T-helper 2 cell treated with Interferon-gamma antibody and Interleukin-4, amounts not matched to agents 5 μg/mL and 100 μg/mL, for 36 hours (primary cell): Measurements from ENCODE around the gene ACSBG1.

ENCODE experiments used
- DNase-seq: peaks from one replicate; pipeline ENCODE4 v3.0.0; 2021; ENCODE audit warnings: low spot score
- H3K27ac Mint-ChIP-seq: one replicate; pipeline ENCODE4 v1.8.0; 2021; ENCODE audit warnings: mild to moderate bottlenecking, mixed read lengths
- H3K27me3 Mint-ChIP-seq: one replicate; pipeline ENCODE4 v1.8.0; 2021; ENCODE audit warnings: low read depth, mixed read lengths
- H3K36me3 Mint-ChIP-seq: one replicate; pipeline ENCODE4 v1.8.0; 2021; ENCODE audit warnings: low read depth, mixed read lengths
- H3K4me1 Mint-ChIP-seq: one replicate; pipeline ENCODE4 v1.8.0; 2021; ENCODE audit warnings: low read depth, mixed read lengths
- H3K4me3 Mint-ChIP-seq: one replicate; pipeline ENCODE4 v1.8.0; 2022; ENCODE audit warnings: mild to moderate bottlenecking, moderate library complexity, mixed read lengths
- H3K9me3 Mint-ChIP-seq: one replicate; pipeline ENCODE4 v1.8.0; 2021; ENCODE audit warnings: mixed read lengths

The ACSBG1 gene

DNA sequence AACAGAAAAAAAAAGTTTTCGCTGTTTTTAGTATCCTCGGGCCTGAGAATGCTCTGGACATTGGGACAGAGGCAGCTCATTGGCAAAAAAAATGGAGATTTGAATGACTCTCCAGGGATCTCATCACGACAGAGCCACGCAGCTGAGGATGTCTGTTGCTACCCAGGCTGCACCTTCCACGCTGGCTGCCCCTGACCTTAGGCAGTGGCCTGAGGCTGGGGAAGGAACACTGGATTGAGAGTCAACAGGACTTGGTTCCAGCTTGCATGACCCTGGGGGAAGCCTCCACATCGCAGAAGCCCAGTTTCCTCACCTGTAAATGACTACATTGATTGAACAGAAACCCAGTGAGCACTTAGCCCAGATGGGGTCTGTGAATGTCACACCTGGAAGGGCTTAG lies 8.7 kb upstream of the ACSBG1 start:
- no peak overlapping the region for H3K4me3 Mint-ChIP-seq
- H3K27me3 Mint-ChIP-seq: no peaks in the 10 kb centered on the region
- no peaks in the 10 kb centered on the region for H3K9me3 Mint-ChIP-seq
- no peak overlapping the region for H3K27ac Mint-ChIP-seq
- no peak for DNase-seq
- no peaks in the 10 kb centered on the region for H3K36me3 Mint-ChIP-seq
- H3K4me1 Mint-ChIP-seq: peaks cover 2% of the 10 kb centered on the region

DNA sequence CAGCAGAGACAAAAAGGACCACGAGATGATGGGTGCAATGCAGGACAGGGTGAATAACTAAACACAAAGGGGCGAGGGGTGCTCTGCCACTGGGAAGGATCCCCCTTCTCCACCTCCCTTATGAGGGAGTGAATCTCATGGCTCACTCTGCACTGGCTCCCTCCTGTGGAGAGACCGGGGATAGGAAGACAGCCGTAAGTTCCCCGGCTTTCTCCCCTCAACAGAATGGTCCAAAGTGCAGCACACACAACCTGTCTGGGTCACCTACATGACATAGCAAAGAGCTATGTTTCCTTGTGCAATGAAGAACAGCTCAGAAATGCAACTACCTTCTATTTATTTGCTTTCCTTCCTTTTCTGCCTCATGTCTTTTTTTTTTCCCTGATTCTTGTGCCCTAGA lies 7.8 kb upstream of the ACSBG1 start:
- peaks cover 3% of the 10 kb centered on the region for H3K27me3 Mint-ChIP-seq
- peaks cover 2% of the 10 kb centered on the region for H3K4me1 Mint-ChIP-seq
- no peak for DNase-seq
- no peak overlapping the region for H3K27ac Mint-ChIP-seq
- no peak overlapping the region for H3K4me3 Mint-ChIP-seq
- H3K9me3 Mint-ChIP-seq: no peaks in the 10 kb centered on the region
- H3K36me3 Mint-ChIP-seq: no peaks in the 10 kb centered on the region

DNA sequence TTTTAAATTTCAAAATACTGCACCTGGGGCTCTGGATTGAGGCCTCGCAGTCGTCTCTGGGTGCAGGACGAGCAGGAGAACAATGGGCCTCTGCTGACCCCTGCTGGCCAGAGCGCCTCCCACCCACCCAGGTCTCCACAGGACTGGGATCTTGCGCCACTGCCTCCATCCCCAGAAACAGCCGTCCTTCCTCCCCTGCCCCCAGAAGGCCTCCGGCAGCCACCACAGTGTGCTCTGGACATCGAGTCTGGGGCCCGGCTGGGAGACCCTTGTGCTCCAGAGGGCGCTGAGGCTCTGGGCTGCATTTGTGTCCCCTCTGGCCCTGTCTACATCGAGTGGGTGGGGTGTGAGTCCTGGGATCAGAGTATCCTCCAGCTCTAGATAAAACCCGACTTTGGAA lies 6.7 kb upstream of the ACSBG1 start:
- peaks cover 6% of the 10 kb centered on the region for H3K27me3 Mint-ChIP-seq

DNA sequence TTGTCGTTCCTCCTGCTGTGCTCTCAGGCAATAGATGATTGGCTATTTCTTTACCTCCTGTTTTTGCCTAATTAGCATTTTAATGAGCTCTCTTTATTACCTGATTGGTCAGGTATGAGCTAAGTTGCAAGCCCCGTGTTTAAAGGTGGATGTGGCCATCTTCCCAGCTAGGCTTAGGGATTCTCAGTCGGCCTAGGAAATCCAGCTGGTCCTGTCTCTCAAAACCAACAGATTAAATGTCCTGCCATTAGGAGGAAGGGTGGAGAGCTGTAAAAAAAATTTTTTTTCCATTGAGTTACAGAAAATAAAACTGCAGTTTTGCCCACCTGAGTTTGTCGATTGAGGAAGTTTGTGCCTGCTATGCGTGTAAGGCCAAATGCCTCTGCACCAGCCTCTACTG lies 5.4 kb upstream of the ACSBG1 start:
- Mint-ChIP-seq H3K27ac (no peak overlapping the region), H3K4me1 (peaks cover 4% of the 10 kb centered on the region), H3K9me3 (no peaks in the 10 kb centered on the region), H3K27me3 (peaks cover 6% of the 10 kb centered on the region), H3K4me3 (no peak overlapping the region), H3K36me3 (no peaks in the 10 kb centered on the region)
- DNase-seq: no peak

More for the DNA sequence above, 6.7 kb upstream of the ACSBG1 start:
- H3K4me1 Mint-ChIP-seq: peaks cover 2% of the 10 kb centered on the region
- H3K27ac Mint-ChIP-seq: no peak overlapping the region
- H3K9me3 Mint-ChIP-seq: no peaks in the 10 kb centered on the region
- peak; percentile 69 for DNase-seq
- H3K4me3 Mint-ChIP-seq: no peak overlapping the region
- no peaks in the 10 kb centered on the region for H3K36me3 Mint-ChIP-seq

DNA sequence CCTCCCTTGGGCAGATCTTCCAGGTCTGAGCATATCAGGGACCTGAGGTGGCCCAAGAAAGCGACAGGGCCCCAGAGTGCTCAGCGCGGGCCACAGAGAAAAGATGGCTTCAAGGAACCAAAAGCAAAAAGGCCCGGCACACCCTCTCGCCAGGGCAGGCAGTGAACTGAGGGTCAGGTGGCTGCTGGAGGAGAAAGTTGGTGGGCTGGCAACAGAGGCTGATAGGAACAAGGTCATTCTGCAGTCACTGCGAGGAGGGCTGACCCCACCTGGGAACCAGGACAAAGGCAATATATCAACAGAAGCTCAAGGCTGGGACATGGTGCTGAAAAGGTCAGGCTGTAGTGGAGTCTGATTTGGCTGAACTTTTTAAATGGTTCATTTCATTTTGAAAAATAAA lies 2.8 kb upstream of the ACSBG1 start:
- H3K4me1 Mint-ChIP-seq: peaks cover 12% of the 10 kb centered on the region
- no peak overlapping the region for H3K27ac Mint-ChIP-seq
- H3K36me3 Mint-ChIP-seq: no peaks in the 10 kb centered on the region
- H3K9me3 Mint-ChIP-seq: no peaks in the 10 kb centered on the region
- peaks cover 6% of the 10 kb centered on the region for H3K27me3 Mint-ChIP-seq
- no peak for DNase-seq
- no peak overlapping the region for H3K4me3 Mint-ChIP-seq

DNA sequence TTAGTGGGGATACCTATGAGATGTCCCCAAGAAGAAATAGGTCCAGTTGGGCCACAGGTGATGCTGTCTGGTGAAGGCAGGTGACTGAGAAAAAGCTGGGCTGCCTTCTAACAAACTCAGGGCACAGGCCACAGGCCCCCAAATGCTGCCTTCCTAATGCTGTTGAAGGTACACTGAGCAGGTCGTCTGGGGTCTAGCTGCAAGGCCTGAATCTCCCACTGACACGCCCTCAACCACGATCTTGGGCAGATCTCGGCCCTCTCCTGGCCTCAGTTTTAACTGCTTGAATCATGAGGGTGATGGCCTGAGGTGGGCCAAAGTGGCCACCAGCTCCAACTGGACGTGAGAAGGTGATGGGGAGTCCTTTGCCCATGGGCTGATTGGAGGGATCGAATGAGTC lies 2.1 kb upstream of the ACSBG1 start:
- Mint-ChIP-seq H3K27ac (no peak overlapping the region), H3K4me1 (peaks cover 12% of the 10 kb centered on the region), H3K9me3 (no peaks in the 10 kb centered on the region), H3K27me3 (peaks cover 6% of the 10 kb centered on the region), H3K4me3 (no peak overlapping the region), H3K36me3 (no peaks in the 10 kb centered on the region)
- no peak for DNase-seq

DNA sequence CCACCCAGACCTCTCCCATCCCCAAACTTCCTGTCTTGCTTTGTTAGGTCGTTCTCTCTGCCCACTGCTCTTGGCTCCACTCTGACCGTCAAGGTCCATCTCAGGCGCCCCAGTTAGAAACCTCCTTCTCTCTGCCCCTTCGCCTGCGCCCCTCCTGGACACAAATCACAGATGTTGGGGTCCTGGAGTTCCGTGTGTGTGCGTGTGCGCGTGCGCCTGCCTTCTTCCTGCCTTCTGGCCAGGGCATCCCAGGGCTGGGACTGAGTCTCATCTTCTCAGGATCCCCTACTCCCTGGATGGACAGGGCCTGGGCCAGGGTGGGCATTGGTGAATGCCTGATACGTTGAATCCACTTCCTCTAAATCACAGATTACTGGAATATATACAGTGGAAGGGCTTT lies 869 bp downstream of the ACSBG1 start:
- DNase-seq: no peak
- H3K36me3 Mint-ChIP-seq: no peaks in the 10 kb centered on the region
- peaks cover 9% of the 10 kb centered on the region for H3K27me3 Mint-ChIP-seq
- H3K4me3 Mint-ChIP-seq: no peak overlapping the region
- H3K4me1 Mint-ChIP-seq: peaks cover 10% of the 10 kb centered on the region
- H3K27ac Mint-ChIP-seq: no peak overlapping the region
- H3K9me3 Mint-ChIP-seq: no peaks in the 10 kb centered on the region

DNA sequence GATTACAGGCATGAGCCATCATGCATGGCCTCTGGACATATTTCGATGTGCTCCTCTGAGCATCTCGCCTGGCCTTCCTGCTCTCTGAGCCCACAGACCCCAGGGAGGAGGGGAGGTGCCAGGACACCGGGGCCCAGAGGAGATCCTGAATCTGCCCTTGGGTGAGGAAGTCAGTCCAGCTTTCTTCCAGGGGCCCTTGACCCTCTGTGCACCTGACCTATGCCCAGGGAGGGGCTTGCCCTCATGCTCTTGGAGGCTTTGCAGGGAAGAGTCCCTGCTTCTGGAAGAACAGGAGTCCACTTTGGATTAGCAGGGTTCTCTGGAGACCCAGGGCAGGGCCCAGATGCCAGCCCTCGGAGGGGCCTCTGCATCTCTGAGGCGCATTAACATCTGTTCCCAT lies 1.4 kb downstream of the ACSBG1 start:
- Mint-ChIP-seq H3K4me3 (no peak overlapping the region), H3K36me3 (no peaks in the 10 kb centered on the region), H3K27me3 (peaks cover 9% of the 10 kb centered on the region), H3K27ac (no peak overlapping the region), H3K4me1 (peaks cover 10% of the 10 kb centered on the region), H3K9me3 (no peaks in the 10 kb centered on the region)
- no peak for DNase-seq

DNA sequence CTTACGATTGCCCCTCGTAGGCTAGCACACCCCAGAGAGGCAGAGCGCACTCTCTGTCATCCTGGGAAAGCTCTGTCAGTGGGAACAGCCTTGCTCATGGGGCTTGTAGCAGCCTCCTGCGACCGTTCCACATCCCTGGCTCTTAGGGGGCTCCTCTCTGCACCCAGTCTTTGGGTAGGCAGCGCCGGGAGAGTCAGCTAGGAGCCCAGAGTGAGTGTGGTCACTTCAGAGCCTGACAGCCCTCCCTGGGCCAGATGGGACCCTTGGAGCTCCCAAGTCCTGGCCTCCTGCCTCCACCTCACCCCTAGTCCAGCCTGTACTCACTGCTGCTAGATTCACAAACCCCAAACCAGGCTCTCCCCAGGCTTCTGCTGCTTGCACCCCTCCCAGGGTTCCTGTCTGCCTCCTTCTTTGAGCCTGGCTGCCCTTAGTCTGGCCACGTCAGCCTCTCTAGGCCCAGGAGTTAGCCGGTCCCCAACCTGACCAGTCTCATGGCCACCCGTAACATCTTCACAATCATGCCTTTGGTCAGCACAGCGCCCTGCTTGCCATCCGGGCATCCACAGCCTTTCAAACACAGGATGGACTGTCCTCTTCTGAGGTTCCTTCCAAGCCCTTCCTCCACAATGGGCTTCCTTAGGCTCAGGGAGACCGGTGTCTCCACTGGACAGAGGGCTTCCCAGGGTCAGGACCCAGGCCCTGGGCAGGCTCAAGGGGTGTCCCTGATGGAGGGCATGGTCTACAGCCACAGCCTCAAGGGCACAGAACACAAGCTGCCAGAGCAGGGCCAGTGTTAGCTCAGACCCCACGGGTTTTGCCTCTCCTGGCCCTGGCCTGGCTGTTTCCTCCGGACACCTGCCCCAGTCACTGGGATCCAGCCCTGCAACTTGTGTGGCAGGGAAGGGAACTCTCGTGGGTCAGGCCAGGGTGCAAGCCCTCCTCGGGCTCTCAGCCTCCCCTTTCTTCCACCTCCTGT lies 4.6 kb downstream of the ACSBG1 start:
- Mint-ChIP-seq H3K4me1 (peaks cover 12% of the 10 kb centered on the region), H3K27ac (peak overlapping the region; percentile 31), H3K27me3 (peaks cover 3% of the 10 kb centered on the region), H3K9me3 (peaks cover 3% of the 10 kb centered on the region), H3K4me3 (no peak overlapping the region), H3K36me3 (no peaks in the 10 kb centered on the region)
- DNase-seq: no peak

DNA sequence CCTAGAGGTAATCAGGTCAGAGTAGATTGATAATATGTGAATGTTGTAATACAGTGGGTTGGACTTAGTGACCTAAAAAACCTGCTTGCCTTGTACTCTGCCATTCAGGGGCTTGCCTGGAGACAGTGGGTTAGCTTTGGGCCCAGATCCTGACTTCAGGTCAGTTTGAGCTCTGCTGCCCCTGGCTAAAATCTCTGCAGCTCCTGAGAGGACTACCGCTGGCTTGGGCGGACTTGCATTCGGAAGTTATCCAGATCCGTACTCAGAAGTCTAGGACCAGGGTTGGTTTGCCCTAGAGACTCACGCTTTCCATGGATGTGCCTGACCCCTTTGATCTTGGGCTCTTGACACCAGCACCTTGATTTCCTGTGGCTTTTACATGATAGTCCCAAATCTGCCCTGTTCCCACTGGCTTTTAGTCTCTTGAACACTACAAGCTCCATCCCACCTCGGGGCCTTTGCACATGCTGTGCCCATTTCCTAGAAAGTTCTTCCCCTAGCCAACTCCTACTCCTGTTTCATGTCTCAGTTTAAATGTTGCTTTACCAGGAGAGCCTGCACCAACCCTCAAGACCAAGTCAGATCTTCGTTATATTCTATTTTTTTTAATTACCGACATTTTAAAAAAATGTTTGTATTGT lies 5.9 kb downstream of the ACSBG1 start:
- Mint-ChIP-seq H3K36me3 (no peaks in the 10 kb centered on the region), H3K4me1 (peaks cover 9% of the 10 kb centered on the region), H3K9me3 (peaks cover 3% of the 10 kb centered on the region), H3K4me3 (no peak overlapping the region), H3K27ac (no peak overlapping the region), H3K27me3 (peaks cover 3% of the 10 kb centered on the region)
- DNase-seq: no peak

DNA sequence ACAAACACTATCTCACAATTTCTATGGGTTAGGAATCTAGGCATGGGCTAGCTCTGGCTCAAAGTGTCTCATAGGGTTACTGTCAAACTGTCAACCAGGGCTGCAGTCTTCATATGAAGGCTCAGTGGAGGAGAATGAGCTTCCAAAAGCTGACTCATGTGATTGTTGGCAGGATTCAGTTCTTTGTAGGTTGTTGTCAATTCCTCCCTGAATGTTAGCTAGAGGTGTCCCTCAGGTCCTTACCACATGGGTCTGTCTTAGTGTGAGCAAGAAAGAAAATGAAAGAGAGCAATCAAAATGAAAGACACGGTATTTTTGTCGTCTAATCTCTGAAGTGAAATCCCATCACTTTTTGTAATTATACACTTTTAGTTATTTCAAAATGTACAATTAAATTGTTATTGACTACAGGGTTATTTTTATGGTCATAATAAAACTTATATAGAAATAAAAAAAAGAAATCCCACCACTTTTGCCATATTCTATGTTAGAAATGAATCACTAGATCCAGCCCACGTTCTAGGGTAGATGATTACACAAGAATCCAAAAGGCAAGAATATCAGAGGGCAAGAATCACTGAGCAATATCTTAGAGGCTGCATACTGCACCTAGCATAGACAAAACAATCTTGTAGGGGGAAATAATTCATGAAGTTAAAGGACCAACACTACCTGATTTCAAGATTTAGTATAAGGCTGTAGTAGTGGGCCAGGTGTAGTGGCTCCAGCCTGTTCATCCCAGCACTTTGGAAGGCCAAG lies 8.4 kb downstream of the ACSBG1 start:
- H3K36me3 Mint-ChIP-seq: no peaks in the 10 kb centered on the region

DNA sequence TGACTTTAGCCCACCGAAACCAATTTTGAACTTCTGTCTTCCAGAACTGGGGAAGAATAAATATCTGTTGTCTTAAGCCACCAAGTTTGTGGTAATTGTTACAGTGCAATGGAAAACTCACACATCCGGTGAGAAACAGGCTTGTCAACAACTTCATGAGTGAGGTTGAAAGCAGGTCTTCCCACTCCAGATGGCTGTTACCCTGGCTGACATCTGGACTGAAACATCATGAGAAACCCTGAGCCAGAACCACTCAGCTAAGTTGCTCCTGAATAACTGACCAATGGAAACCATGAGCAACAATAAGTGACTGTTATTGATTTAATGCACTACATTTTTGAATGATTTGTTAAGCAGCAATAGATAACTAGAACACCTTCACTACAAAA lies 10.3 kb downstream of the ACSBG1 start:
- peaks cover 3% of the 10 kb centered on the region for H3K9me3 Mint-ChIP-seq
- no peak overlapping the region for H3K27ac Mint-ChIP-seq
- H3K4me3 Mint-ChIP-seq: no peak overlapping the region
- H3K4me1 Mint-ChIP-seq: peaks cover 24% of the 10 kb centered on the region
- no peaks in the 10 kb centered on the region for H3K36me3 Mint-ChIP-seq
- H3K27me3 Mint-ChIP-seq: no peaks in the 10 kb centered on the region
- DNase-seq: no peak

More for the DNA sequence above, 8.4 kb downstream of the ACSBG1 start:
- H3K9me3 Mint-ChIP-seq: peaks cover 3% of the 10 kb centered on the region
- peaks cover 3% of the 10 kb centered on the region for H3K27me3 Mint-ChIP-seq
- DNase-seq: peak; percentile 27
- peak overlapping the region; percentile 39 for H3K4me3 Mint-ChIP-seq
- peaks cover 24% of the 10 kb centered on the region for H3K4me1 Mint-ChIP-seq
- peak overlapping the region; percentile 37 for H3K27ac Mint-ChIP-seq

DNA sequence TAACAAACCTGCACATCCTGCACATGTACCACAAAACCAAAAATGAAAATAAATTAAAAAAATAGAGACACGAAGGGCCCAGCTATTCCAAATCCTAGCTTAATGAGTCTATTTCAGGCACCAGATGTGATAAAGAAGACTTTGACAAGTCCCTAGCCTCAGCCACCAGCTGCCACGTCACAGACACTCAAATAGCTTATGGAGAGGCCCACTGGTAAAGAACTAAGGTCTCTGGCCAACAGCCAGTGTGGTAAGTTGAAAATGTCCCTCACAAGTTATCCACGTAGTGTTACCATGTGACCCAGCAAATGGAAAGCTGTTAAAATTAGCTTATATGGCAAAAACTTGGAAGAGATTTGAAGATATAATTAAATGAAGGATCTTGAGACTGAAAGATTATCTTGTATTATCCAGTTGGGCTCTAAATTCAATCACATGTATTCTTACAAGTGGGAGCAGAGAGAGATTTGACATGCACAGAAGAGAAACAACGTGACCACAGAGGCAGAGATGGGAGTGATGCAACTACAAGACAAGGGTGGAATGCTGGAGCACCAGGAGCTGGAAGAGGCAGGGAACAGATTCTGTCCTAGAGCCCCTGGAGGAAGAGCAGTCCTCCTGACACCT lies 10.9 kb downstream of the ACSBG1 start:
- no peaks in the 10 kb centered on the region for H3K36me3 Mint-ChIP-seq
- no peak overlapping the region for H3K27ac Mint-ChIP-seq
- H3K4me3 Mint-ChIP-seq: no peak overlapping the region
- DNase-seq: no peak
- peaks cover 24% of the 10 kb centered on the region for H3K4me1 Mint-ChIP-seq
- H3K9me3 Mint-ChIP-seq: peaks cover 3% of the 10 kb centered on the region
- no peaks in the 10 kb centered on the region for H3K27me3 Mint-ChIP-seq
